Activated CD4-positive, alpha-beta memory T cell treated with anti-CD3 and anti-CD28 coated beads, Interleukin-2, amount 10 ng/mL, durations not matched to agents 7 days and 5 days (primary cell): Measurements from ENCODE around the gene YBEY. TPM values are rescaled to one million over a fixed set of nuclear protein-coding genes. Genes with fewer than 3 reads are reported as not detected.

Experiments used
- CTCF ChIA-PET: fragments of 350-600 bp; sonication (Branson Sonifier 250); formaldehyde crosslinking; loops from one replicate; lab custom pipeline; 2021; ENCODE audit warnings: antibody characterized with exemption, inconsistent platforms; lab: Charles Lee
- POLR2A ChIA-PET: fragments of 350-600 bp; sonication (Branson Sonifier 250); formaldehyde crosslinking; loops from one replicate; lab custom pipeline; 2021; ENCODE audit warnings: antibody characterized with exemption; lab: Charles Lee
- DNase-seq: peaks from one replicate; pipeline ENCODE4 v3.0.0-alpha.2; 2020
- H3K27ac Mint-ChIP-seq: one replicate; pipeline ENCODE4 v1.8.0; 2021; ENCODE audit warnings: mild to moderate bottlenecking, mixed read lengths
- H3K27me3 Mint-ChIP-seq: one replicate; pipeline ENCODE4 v1.8.0; 2021; ENCODE audit warnings: mixed read lengths
- H3K36me3 Mint-ChIP-seq: one replicate; pipeline ENCODE4 v1.8.0; 2021; ENCODE audit warnings: low read depth, mixed read lengths
- H3K4me1 Mint-ChIP-seq: one replicate; pipeline ENCODE4 v1.8.0; 2021; ENCODE audit warnings: mixed read lengths
- H3K4me3 Mint-ChIP-seq: one replicate; pipeline ENCODE4 v1.8.0; 2021; ENCODE audit warnings: mild to moderate bottlenecking, mixed read lengths
- H3K9me3 Mint-ChIP-seq: one replicate; pipeline ENCODE4 v1.8.0; 2021; ENCODE audit warnings: mixed read lengths
- total RNA-seq, 2 experiments: library from RNA; stranded (reverse); gene quantifications; one replicate each; pipeline ENCODE4 v1.2.3, GENCODE V29; 2021

The YBEY gene
- total RNA-seq, 2 experiments from 2014 or later: 10.8 to 12.1 TPM

- no peak for DNase-seq
- ChIA-PET CTCF (no interaction called here), POLR2A (interaction anchor here (1.3 kb wide), 1 partner anchor 17 kb away, joined by 5 read pairs; the partner anchor contains the start of gene MCM3AP)
- Mint-ChIP-seq H3K36me3 (peaks cover 48% of the 10 kb centered on the region), H3K27me3 (no peaks in the 10 kb centered on the region), H3K27ac (no peak overlapping the region), H3K4me3 (no peak overlapping the region), H3K9me3 (no peaks in the 10 kb centered on the region), H3K4me1 (no peaks in the 10 kb centered on the region)
Measured at GRCh38 chr21:46268371-46268770, 17.8 kb upstream of the YBEY start.

DNA sequence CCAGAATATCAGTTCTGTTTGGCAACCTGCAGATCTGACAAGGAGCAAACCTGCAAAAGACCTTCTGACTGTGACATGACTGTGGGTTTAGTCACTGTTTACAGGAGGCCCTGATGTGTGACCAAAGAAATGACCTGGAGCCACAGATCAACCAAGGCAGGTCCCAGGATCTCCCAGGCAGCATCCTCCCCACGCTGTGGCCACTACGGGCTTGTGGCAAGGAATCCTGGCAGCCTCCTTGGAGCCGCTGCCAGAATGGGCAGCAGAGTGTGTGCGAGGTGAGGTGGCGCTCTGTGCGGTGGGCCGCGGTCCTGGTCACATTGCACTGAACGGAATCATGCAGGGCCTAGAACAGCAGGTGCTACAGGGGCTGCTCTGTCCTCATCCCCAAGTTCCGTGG lies 16.7 kb upstream of the YBEY start:
- Mint-ChIP-seq H3K9me3 (no peaks in the 10 kb centered on the region), H3K36me3 (peaks cover 55% of the 10 kb centered on the region)
- CTCF ChIA-PET: no interaction called here

GRCh38 chr21:46273341-46273740 lies 12.8 kb upstream of the YBEY start:
- H3K9me3 Mint-ChIP-seq: no peaks in the 10 kb centered on the region
- H3K4me1 Mint-ChIP-seq: no peaks in the 10 kb centered on the region
- ChIA-PET POLR2A (no interaction called here), CTCF (no interaction called here)
- H3K27me3 Mint-ChIP-seq: no peaks in the 10 kb centered on the region
- H3K27ac Mint-ChIP-seq: no peak overlapping the region
- no peak for DNase-seq
- no peak overlapping the region for H3K4me3 Mint-ChIP-seq
- peaks cover 64% of the 10 kb centered on the region for H3K36me3 Mint-ChIP-seq

More for the DNA sequence above, 16.7 kb upstream of the YBEY start:
- DNase-seq: no peak
- Mint-ChIP-seq H3K4me1 (no peaks in the 10 kb centered on the region), H3K4me3 (no peak overlapping the region), H3K27me3 (no peaks in the 10 kb centered on the region), H3K27ac (no peak overlapping the region)
- POLR2A ChIA-PET: no interaction called here

DNA sequence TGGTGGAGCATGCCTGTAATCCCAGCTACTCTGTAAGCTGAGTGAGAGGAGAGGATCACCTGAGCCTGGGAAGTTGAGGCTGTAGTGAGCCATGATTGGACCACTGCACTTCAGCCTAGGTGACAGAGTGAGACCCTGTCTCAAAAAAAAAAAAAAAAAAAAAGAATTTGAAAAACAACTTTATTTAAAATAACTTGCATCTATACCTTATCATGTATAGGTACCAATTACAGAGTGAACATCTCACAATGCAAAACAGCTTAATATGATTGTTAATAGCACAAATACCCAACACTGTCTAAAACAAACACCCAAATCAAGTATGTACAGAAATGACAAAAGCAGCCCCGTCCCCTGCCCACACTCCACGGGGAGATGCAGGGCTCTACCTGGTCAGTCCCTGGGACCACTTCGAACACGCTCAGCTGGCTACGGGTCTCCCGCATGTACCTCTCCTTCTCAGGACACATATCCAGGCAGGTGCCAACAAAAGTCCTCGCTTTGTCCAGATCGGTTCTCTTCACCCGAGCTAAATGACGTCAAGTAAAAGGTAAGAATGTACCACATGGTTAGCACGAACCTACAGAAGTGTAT lies 11.2 kb upstream of the YBEY start:
- CTCF ChIA-PET: interaction anchor here (1.0 to 1.2 kb wide), 3 partner anchors 11 to 131 kb away, joined by 3 to 4 read pairs (median 3); no protein-coding TSS in a partner anchor
- DNase-seq: no peak
- no peak overlapping the region for H3K4me3 Mint-ChIP-seq
- H3K9me3 Mint-ChIP-seq: no peaks in the 10 kb centered on the region
- peaks cover 3% of the 10 kb centered on the region for H3K4me1 Mint-ChIP-seq
- H3K27me3 Mint-ChIP-seq: no peaks in the 10 kb centered on the region
- H3K27ac Mint-ChIP-seq: no peak overlapping the region
- peaks cover 71% of the 10 kb centered on the region for H3K36me3 Mint-ChIP-seq
- POLR2A ChIA-PET: interaction anchor here (1.0 kb wide), 1 partner anchor 9 kb away, joined by 3 read pairs; no protein-coding TSS in a partner anchor

GRCh38 chr21:46284077-46284644 lies 2.0 kb upstream of the YBEY start:
- Mint-ChIP-seq H3K27me3 (no peaks in the 10 kb centered on the region), H3K4me3 (peak overlapping the region; percentile 97), H3K36me3 (peaks cover 61% of the 10 kb centered on the region), H3K9me3 (no peaks in the 10 kb centered on the region), H3K4me1 (peaks cover 58% of the 10 kb centered on the region), H3K27ac (peak overlapping the region; percentile 81)
- DNase-seq: no peak
- POLR2A ChIA-PET: interaction anchor here (0.8 to 3.3 kb wide), 9 partner anchors 9 to 141 kb away, joined by 3 to 37 read pairs (median 6); partner anchors contain the start of gene C21orf58
- CTCF ChIA-PET: interaction anchor here (0.9 to 2.4 kb wide), 4 partner anchors 19 to 140 kb away, joined by 3 to 13 read pairs (median 3); no protein-coding TSS in a partner anchor

DNA sequence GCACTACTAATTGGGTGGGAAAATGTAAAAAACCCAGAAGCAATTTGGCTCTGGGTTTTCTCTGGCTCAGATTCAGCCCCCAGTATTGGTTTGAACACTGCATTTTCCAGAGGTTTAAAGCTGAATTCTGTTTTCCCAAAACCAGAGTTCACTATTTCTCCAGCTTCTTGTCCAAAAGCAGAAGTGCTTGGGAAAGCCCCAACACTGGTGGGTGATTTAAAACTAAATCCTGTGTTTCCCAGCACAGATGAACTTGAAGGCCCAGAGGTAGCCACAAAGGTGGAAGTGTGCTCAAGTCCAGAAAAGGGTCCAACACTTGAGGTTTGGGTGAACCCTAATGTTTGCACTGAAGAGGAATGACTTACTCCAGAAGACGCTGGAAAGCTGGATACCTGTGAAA lies 1.4 kb upstream of the YBEY start:
- peak overlapping the region; percentile 97 for H3K4me3 Mint-ChIP-seq
- H3K27ac Mint-ChIP-seq: peak overlapping the region; percentile 91
- no peaks in the 10 kb centered on the region for H3K9me3 Mint-ChIP-seq
- H3K4me1 Mint-ChIP-seq: peaks cover 57% of the 10 kb centered on the region
- H3K36me3 Mint-ChIP-seq: peaks cover 57% of the 10 kb centered on the region
- POLR2A ChIA-PET: interaction anchor here (0.7 to 3.3 kb wide), 12 partner anchors 12 to 141 kb away, joined by 3 to 37 read pairs (median 6); partner anchors contain the start of gene C21orf58
- no peak for DNase-seq
- no peaks in the 10 kb centered on the region for H3K27me3 Mint-ChIP-seq
- CTCF ChIA-PET: interaction anchor here (0.9 to 2.4 kb wide), 5 partner anchors 31 to 141 kb away, joined by 3 to 13 read pairs (median 5); a partner anchor contains a TSS

GRCh38 chr21:46285206-46285661 lies 908 bp upstream of the YBEY start, which contains the start of gene MCM3AP:
Gene MCM3AP (minus strand): TSS chr21:46285611. CDS start chr21:46285286, 325 bp downstream.
- H3K36me3 Mint-ChIP-seq: peaks cover 54% of the 10 kb centered on the region
- POLR2A ChIA-PET: interaction anchor here (0.7 to 3.3 kb wide), 12 partner anchors 12 to 172 kb away, joined by 3 to 37 read pairs (median 6); partner anchors contain the start of gene C21orf58
- H3K27ac Mint-ChIP-seq: peak within 1 kb of the TSS; percentile 96
- H3K27me3 Mint-ChIP-seq: no peaks in the 10 kb centered on the region
- DNase-seq: no peak
- peak within 1 kb of the TSS; percentile 97 for H3K4me3 Mint-ChIP-seq
- CTCF ChIA-PET: interaction anchor here (0.9 to 2.4 kb wide), 6 partner anchors 32 to 216 kb away, joined by 3 to 13 read pairs (median 4); a partner anchor contains a TSS
- no peaks in the 10 kb centered on the region for H3K9me3 Mint-ChIP-seq
- peaks cover 58% of the 10 kb centered on the region for H3K4me1 Mint-ChIP-seq

GRCh38 chr21:46286648-46287002 lies 483 bp downstream of the YBEY start:
- ChIA-PET POLR2A (interaction anchor here (1.0 to 3.3 kb wide), 6 partner anchors 10 to 210 kb away, joined by 3 to 37 read pairs (median 9); partner anchors contain the start of gene C21orf58), CTCF (interaction anchor here (0.9 to 2.4 kb wide), 2 partner anchors 35 to 143 kb away, joined by 3 to 13 read pairs; no protein-coding TSS in a partner anchor)
- no peaks in the 10 kb centered on the region for H3K27me3 Mint-ChIP-seq
- H3K4me3 Mint-ChIP-seq: peak overlapping the region; percentile 97
- DNase-seq: no peak
- peak overlapping the region; percentile 96 for H3K27ac Mint-ChIP-seq
- peaks cover 61% of the 10 kb centered on the region for H3K4me1 Mint-ChIP-seq
- H3K9me3 Mint-ChIP-seq: peaks cover 4% of the 10 kb centered on the region
- peaks cover 52% of the 10 kb centered on the region for H3K36me3 Mint-ChIP-seq

- no peak for DNase-seq
Measured at GRCh38 chr21:46287541-46287940, 1.4 kb downstream of the YBEY start.

GRCh38 chr21:46289655-46290179 lies 3.6 kb downstream of the YBEY start:
- Mint-ChIP-seq H3K4me3 (no peak overlapping the region), H3K27ac (no peak overlapping the region), H3K9me3 (peaks cover 10% of the 10 kb centered on the region), H3K27me3 (no peaks in the 10 kb centered on the region), H3K4me1 (peaks cover 40% of the 10 kb centered on the region), H3K36me3 (peaks cover 40% of the 10 kb centered on the region)
- POLR2A ChIA-PET: interaction anchor here (1.3 kb wide), 1 partner anchor 33 kb away, joined by 3 read pairs; no protein-coding TSS in a partner anchor
- CTCF ChIA-PET: no interaction called here
- no peak for DNase-seq

More at GRCh38 chr21:46287541-46287940, 1.4 kb downstream of the YBEY start:
- no peak overlapping the region for H3K27ac Mint-ChIP-seq
- no peak overlapping the region for H3K4me3 Mint-ChIP-seq
- H3K4me1 Mint-ChIP-seq: peaks cover 57% of the 10 kb centered on the region
- CTCF ChIA-PET: no interaction called here
- H3K9me3 Mint-ChIP-seq: peaks cover 10% of the 10 kb centered on the region
- no peaks in the 10 kb centered on the region for H3K27me3 Mint-ChIP-seq
- peaks cover 54% of the 10 kb centered on the region for H3K36me3 Mint-ChIP-seq
- POLR2A ChIA-PET: no interaction called here

DNA sequence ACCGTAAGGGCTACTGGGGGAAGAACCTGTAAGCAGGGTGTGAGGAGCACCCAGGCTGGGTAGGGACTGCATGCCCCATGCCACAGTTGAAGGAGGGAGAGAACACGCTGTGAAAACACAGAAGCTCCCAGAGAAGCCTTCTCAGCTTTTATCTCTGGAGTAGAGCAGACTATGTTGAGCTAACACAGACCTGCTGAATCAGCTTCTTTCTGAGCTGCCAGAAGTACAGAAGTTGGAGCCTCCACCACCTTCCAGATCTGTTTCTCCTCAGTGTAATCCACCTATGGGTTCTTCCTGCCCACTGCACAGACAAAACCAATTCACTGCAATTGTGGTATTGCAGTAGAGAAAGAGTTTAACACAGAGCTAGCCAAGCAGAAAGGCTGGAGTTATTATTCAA lies 5.4 kb downstream of the YBEY start:
- no peak for DNase-seq

DNA sequence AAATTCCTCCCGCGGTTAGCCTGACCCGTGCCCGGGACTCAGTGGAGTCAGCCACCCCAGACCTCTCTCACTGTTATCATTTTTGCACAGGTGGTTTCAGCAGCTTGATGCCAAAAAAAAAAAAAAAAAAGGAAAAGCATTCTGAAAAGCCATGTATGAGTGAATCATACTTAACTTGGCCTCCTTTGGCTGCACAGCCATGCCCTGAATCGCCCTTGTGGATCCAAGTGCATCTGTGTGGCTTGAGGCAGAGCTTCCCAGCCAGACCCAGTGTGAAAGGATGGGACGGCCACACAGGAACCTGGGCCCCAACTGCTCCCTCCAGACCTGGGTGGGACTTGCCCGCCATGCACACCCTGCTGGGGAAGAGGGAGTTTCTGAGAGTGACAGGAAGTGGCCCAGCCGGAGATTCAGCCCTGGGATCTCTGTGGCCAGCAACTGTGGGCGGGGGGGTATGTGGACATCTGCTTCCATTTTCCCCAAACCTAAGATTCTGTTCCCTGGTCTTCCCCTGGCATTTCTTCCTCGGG lies 8.6 kb downstream of the YBEY start:
- no peak overlapping the region for H3K4me3 Mint-ChIP-seq
- DNase-seq: no peak
- H3K27me3 Mint-ChIP-seq: no peaks in the 10 kb centered on the region
- peaks cover 32% of the 10 kb centered on the region for H3K36me3 Mint-ChIP-seq
- peaks cover 10% of the 10 kb centered on the region for H3K9me3 Mint-ChIP-seq
- ChIA-PET POLR2A (no interaction called here), CTCF (no interaction called here)
- H3K27ac Mint-ChIP-seq: peak overlapping the region; percentile 31
- H3K4me1 Mint-ChIP-seq: peaks cover 36% of the 10 kb centered on the region

More for the DNA sequence above, 5.4 kb downstream of the YBEY start:
- Mint-ChIP-seq H3K27ac (peak overlapping the region; percentile 12), H3K4me1 (peaks cover 45% of the 10 kb centered on the region), H3K27me3 (no peaks in the 10 kb centered on the region), H3K4me3 (no peak overlapping the region), H3K9me3 (peaks cover 10% of the 10 kb centered on the region), H3K36me3 (peaks cover 31% of the 10 kb centered on the region)
- POLR2A ChIA-PET: interaction anchor here (2.1 kb wide), 1 partner anchor 32 kb away, joined by 5 read pairs; the partner anchor contains the start of genes C21orf58 and PCNT
- CTCF ChIA-PET: no interaction called here
